ENCODE measurements around the gene RAD9A.

RAD9A gene

DNA sequence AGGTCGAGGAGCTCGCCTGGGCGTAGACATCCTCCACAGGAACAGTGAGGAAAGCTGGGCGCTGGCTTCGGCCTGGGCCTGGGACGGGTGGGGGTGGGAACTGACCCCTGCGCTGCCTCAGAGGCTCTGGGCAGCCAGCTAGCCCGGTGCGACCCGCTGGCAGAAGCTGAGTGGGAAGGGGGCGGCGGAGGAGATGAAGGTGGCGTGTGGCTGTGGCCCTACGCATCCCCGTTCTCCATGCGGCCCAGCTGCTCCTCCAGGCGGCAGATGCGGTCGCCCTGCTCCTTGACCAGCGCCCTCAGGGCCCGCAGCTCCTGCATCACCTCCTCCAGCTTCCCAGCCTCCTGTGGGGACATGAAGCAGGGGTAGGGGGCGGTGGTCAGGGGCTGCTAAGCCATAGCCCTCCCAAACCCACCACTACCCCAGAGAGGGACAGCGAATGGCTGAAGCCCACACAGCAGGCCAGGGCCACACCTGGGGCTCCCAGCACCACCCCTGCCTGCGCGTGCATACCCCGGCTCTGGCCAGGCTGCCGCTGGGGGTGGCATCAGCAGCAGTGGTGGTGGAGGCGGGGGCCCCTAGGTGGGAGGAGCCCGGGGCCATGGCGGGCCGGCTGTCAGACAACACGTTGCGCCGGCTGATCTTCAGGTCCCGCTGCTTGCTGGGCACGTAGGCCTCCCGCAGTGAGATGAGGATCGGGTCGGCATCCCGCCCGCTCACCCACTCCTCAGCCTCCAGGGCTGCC lies 46.5 kb downstream of the RAD9A start:
- no peak for TF ChIP-seq ZNF565 (CRISPR knock-in tag; conservative IDR thresholded peaks at IDR 0.05; ENCODE audit: low read depth)
- TF ChIP-seq, protein P1, sequence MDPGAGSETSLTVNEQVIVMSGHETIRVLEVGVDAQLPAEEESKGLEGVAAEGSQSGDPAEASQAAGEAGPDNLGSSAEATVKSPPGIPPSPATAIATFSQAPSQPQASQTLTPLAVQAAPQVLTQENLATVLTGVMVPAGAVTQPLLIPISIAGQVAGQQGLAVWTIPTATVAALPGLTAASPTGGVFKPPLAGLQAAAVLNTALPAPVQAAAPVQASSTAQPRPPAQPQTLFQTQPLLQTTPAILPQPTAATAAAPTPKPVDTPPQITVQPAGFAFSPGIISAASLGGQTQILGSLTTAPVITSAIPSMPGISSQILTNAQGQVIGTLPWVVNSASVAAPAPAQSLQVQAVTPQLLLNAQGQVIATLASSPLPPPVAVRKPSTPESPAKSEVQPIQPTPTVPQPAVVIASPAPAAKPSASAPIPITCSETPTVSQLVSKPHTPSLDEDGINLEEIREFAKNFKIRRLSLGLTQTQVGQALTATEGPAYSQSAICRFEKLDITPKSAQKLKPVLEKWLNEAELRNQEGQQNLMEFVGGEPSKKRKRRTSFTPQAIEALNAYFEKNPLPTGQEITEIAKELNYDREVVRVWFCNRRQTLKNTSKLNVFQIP (CRISPR knock-in tag; IDR thresholded peaks at IDR 0.05; ENCODE audit: borderline replicate concordance, low read depth) = no peak

DNA sequence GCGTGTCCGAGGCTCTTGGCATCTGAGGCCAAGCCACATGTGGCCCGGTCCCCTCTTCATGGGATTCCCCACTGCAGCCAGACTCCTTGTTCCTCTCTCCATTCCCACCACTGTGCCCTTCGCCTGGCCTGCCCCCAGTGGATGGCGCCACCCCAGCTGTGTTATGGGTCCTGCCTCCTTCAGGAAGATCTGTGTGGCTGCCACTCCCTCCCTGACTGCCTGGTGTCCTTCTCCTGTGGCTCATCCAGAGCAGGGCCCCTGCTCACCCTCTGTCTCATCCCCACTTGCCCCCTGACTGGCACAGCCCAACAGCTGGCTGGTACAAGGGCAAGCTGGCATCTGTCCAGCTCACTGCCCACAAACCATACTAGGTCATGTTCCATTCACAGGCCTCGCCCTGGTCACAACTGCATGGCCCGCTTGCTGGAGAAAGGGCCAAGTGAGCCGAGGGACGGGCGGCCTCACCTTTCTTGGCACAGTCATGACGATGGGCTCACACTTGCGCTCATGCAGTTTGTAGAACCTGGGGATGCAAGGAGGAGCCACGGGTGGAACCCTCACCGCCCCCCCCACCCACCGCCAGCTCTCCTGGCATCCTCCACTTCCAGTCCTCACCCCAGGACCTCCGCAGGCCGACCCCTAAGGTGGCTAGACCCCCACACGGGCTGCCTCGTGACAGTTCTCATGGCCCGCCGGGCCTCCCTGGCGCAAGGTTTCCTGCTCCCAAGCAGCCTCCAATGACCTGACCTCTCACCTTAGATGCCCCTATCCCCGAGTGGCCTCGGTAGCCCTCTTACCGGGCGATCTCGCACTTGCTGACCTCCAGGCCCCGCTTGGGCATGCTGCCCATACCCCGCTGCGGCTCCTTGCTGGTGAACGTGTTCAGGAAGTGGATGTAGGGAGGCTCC lies 47.8 kb downstream of the RAD9A start:
- ATAC-seq = peak; percentile 40
- TF ChIP-seq, protein P2, sequence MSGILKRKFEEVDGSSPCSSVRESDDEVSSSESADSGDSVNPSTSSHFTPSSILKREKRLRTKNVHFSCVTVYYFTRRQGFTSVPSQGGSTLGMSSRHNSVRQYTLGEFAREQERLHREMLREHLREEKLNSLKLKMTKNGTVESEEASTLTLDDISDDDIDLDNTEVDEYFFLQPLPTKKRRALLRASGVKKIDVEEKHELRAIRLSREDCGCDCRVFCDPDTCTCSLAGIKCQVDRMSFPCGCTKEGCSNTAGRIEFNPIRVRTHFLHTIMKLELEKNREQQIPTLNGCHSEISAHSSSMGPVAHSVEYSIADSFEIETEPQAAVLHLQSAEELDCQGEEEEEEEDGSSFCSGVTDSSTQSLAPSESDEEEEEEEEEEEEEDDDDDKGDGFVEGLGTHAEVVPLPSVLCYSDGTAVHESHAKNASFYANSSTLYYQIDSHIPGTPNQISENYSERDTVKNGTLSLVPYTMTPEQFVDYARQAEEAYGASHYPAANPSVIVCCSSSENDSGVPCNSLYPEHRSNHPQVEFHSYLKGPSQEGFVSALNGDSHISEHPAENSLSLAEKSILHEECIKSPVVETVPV (CRISPR knock-in tag; IDR thresholded peaks at IDR 0.05) = no peak
- TF ChIP-seq ZC3H10 (CRISPR knock-in tag; IDR thresholded peaks at IDR 0.05) (no peak), ESRRG (CRISPR knock-in tag; IDR thresholded peaks at IDR 0.05) (no peak), ZFP3 (CRISPR knock-in tag; IDR thresholded peaks at IDR 0.05) (no peak), TCF4 (CRISPR knock-in tag; IDR thresholded peaks at IDR 0.05; ENCODE audit: borderline replicate concordance) (no peak), ISL1 (CRISPR knock-in tag; IDR thresholded peaks at IDR 0.05) (no peak), RARB (CRISPR knock-in tag; IDR thresholded peaks at IDR 0.05) (no peak), GLIS3 (CRISPR knock-in tag; IDR thresholded peaks at IDR 0.05) (no peak), CSDC2 (CRISPR knock-in tag; IDR thresholded peaks at IDR 0.05) (no peak), OSR1 (CRISPR knock-in tag; IDR thresholded peaks at IDR 0.05) (no peak), ARNTL (CRISPR knock-in tag; IDR thresholded peaks at IDR 0.05; ENCODE audit: borderline replicate concordance, low read depth) (no peak)
- TF ChIP-seq, protein P3, sequence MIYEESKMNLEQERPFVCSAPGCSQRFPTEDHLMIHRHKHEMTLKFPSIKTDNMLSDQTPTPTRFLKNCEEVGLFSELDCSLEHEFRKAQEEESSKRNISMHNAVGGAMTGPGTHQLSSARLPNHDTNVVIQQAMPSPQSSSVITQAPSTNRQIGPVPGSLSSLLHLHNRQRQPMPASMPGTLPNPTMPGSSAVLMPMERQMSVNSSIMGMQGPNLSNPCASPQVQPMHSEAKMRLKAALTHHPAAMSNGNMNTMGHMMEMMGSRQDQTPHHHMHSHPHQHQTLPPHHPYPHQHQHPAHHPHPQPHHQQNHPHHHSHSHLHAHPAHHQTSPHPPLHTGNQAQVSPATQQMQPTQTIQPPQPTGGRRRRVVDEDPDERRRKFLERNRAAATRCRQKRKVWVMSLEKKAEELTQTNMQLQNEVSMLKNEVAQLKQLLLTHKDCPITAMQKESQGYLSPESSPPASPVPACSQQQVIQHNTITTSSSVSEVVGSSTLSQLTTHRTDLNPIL (CRISPR knock-in tag; IDR thresholded peaks at IDR 0.05; ENCODE audit: low read depth) = no peak
- TF ChIP-seq, protein P4, sequence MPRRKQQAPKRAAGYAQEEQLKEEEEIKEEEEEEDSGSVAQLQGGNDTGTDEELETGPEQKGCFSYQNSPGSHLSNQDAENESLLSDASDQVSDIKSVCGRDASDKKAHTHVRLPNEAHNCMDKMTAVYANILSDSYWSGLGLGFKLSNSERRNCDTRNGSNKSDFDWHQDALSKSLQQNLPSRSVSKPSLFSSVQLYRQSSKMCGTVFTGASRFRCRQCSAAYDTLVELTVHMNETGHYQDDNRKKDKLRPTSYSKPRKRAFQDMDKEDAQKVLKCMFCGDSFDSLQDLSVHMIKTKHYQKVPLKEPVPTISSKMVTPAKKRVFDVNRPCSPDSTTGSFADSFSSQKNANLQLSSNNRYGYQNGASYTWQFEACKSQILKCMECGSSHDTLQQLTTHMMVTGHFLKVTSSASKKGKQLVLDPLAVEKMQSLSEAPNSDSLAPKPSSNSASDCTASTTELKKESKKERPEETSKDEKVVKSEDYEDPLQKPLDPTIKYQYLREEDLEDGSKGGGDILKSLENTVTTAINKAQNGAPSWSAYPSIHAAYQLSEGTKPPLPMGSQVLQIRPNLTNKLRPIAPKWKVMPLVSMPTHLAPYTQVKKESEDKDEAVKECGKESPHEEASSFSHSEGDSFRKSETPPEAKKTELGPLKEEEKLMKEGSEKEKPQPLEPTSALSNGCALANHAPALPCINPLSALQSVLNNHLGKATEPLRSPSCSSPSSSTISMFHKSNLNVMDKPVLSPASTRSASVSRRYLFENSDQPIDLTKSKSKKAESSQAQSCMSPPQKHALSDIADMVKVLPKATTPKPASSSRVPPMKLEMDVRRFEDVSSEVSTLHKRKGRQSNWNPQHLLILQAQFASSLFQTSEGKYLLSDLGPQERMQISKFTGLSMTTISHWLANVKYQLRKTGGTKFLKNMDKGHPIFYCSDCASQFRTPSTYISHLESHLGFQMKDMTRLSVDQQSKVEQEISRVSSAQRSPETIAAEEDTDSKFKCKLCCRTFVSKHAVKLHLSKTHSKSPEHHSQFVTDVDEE (CRISPR knock-in tag; IDR thresholded peaks at IDR 0.05) = no peak
- TF ChIP-seq, protein P1 (CRISPR knock-in tag; IDR thresholded peaks at IDR 0.05; ENCODE audit: borderline replicate concordance, low read depth) = no peak

More for the DNA sequence above, 46.5 kb downstream of the RAD9A start:
- no peak for ATAC-seq

DNA sequence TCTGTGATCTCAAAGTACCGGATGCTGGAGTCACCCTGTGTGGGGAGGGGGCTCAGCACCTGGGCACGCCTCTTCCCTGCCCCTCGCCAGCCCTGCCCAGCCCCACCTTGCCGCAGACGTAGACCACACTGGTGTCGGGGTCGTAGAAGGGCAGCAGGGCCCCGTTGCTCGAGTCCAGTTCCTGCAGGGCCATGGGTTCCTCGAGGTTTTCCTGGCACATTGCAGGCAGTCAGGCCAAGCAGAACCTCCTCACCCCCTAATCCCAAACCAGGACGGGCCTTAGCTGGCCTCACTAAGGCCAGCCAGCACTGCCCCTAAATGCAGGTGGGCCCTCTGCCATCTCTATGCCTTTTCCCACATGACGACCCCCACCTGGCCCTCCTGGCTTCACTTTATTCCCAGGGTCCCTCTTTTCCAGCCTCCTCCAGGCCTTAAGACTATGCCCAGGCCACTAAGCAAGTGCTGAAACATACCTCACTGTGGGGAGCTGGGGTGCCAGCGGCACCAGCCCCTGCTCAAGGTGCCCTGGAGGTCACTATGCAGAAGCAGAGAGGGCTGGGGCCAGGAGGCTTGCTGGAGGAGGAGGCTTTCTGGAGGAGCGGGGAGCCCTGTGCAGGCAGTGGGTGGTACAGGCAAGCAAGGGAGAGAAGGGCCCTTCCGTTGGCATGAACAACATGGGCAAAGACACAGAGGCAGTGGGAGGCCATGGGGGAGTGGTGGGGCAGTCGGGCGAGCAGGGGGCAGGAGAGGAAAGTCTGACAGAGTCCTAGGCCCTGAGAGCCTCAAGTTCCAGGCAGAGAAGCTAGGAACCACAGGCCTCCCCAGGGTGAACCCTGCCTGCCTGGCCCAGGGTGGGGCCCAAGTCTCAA lies 48.7 kb downstream of the RAD9A start:
- ATAC-seq = no peak
- TF ChIP-seq OSR1 (CRISPR knock-in tag; IDR thresholded peaks at IDR 0.05) (no peak), ZC3H10 (CRISPR knock-in tag; IDR thresholded peaks at IDR 0.05) (no peak), ZFP3 (CRISPR knock-in tag; IDR thresholded peaks at IDR 0.05) (no peak), CSDC2 (CRISPR knock-in tag; IDR thresholded peaks at IDR 0.05) (no peak), PPARA (CRISPR knock-in tag; IDR thresholded peaks at IDR 0.05; ENCODE audit: borderline replicate concordance) (no peak), ISL1 (CRISPR knock-in tag; IDR thresholded peaks at IDR 0.05) (no peak), ZNF565 (CRISPR knock-in tag; conservative IDR thresholded peaks at IDR 0.05; ENCODE audit: low read depth) (no peak), TCF4 (CRISPR knock-in tag; IDR thresholded peaks at IDR 0.05; ENCODE audit: borderline replicate concordance) (no peak), BACH2 (CRISPR knock-in tag; IDR thresholded peaks at IDR 0.05; ENCODE audit: borderline replicate concordance) (no peak), SNAI2 (CRISPR knock-in tag; IDR thresholded peaks at IDR 0.05) (no peak), ARNTL (CRISPR knock-in tag; IDR thresholded peaks at IDR 0.05; ENCODE audit: borderline replicate concordance, low read depth) (no peak), ESRRG (CRISPR knock-in tag; IDR thresholded peaks at IDR 0.05) (no peak)
- TF ChIP-seq, protein P4 (CRISPR knock-in tag; IDR thresholded peaks at IDR 0.05) = no peak
- TF ChIP-seq, protein P3 (CRISPR knock-in tag; IDR thresholded peaks at IDR 0.05; ENCODE audit: low read depth) = no peak
